ENCODE data around the gene CDC42SE2.

Gene CDC42SE2

GRCh38 chr5:131431794-131432193 lies 167.9 kb downstream of the CDC42SE2 start:
- H3K4me3 ChIP-seq (ENCODE audit: low read depth, low read length, poor library complexity, severe bottlenecking) = no peak overlapping the region
- no peak overlapping the region for H3K9ac ChIP-seq (ENCODE audit: low read length)
- no peak for TF ChIP-seq EZH2 (IDR thresholded peaks at IDR 0.05; ENCODE audit: borderline replicate concordance, low read length)
- TF ChIP-seq, protein P1, sequence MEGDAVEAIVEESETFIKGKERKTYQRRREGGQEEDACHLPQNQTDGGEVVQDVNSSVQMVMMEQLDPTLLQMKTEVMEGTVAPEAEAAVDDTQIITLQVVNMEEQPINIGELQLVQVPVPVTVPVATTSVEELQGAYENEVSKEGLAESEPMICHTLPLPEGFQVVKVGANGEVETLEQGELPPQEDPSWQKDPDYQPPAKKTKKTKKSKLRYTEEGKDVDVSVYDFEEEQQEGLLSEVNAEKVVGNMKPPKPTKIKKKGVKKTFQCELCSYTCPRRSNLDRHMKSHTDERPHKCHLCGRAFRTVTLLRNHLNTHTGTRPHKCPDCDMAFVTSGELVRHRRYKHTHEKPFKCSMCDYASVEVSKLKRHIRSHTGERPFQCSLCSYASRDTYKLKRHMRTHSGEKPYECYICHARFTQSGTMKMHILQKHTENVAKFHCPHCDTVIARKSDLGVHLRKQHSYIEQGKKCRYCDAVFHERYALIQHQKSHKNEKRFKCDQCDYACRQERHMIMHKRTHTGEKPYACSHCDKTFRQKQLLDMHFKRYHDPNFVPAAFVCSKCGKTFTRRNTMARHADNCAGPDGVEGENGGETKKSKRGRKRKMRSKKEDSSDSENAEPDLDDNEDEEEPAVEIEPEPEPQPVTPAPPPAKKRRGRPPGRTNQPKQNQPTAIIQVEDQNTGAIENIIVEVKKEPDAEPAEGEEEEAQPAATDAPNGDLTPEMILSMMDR (IDR thresholded peaks at IDR 0.05; ENCODE audit: low read length) = no peak
- H3K36me3 ChIP-seq (ENCODE audit: insufficient read depth, low read length) = peaks cover 94% of the 10 kb centered on the region
- H3K4me2 ChIP-seq (ENCODE audit: low read length) = no peak overlapping the region
- H3K9me3 ChIP-seq (ENCODE audit: low read length) = no peaks in the 10 kb centered on the region
- H3K9me2 ChIP-seq (ENCODE audit: low read depth, low read length) = no peaks in the 10 kb centered on the region
- H2AFZ ChIP-seq (ENCODE audit: low read length) = no peak overlapping the region
- H3K4me1 ChIP-seq (ENCODE audit: insufficient read depth, low read length, severe bottlenecking) = no peaks in the 10 kb centered on the region
- no peaks in the 10 kb centered on the region for H4K20me1 ChIP-seq (ENCODE audit: insufficient read depth, low read length)
- no peak overlapping the region for H3K27ac ChIP-seq (ENCODE audit: low read depth, low read length, poor library complexity, severe bottlenecking)
- H3F3A ChIP-seq (ENCODE audit: insufficient read depth, low read length) = no peaks in the 10 kb centered on the region
- H3K79me2 ChIP-seq (ENCODE audit: insufficient read depth, low read length) = no peaks in the 10 kb centered on the region
- no peaks in the 10 kb centered on the region for H3K27me3 ChIP-seq (ENCODE audit: insufficient read depth, low read length)

GRCh38 chr5:131433109-131433508 lies 169.3 kb downstream of the CDC42SE2 start:
- Histone ChIP-seq H3K4me3 (ENCODE audit: low read depth, low read length, poor library complexity, severe bottlenecking) (no peak overlapping the region), H3K36me3 (ENCODE audit: insufficient read depth, low read length) (peaks cover 94% of the 10 kb centered on the region), H2AFZ (ENCODE audit: low read length) (no peak overlapping the region), H3K9me2 (ENCODE audit: low read depth, low read length) (no peaks in the 10 kb centered on the region), H3F3A (ENCODE audit: insufficient read depth, low read length) (no peaks in the 10 kb centered on the region), H3K27ac (ENCODE audit: low read depth, low read length, poor library complexity, severe bottlenecking) (no peak overlapping the region), H3K9ac (ENCODE audit: low read length) (no peak overlapping the region), H3K9me3 (ENCODE audit: low read length) (no peaks in the 10 kb centered on the region), H3K4me1 (ENCODE audit: insufficient read depth, low read length, severe bottlenecking) (no peaks in the 10 kb centered on the region), H3K79me2 (ENCODE audit: insufficient read depth, low read length) (no peaks in the 10 kb centered on the region), H3K4me2 (ENCODE audit: low read length) (no peak overlapping the region), H4K20me1 (ENCODE audit: insufficient read depth, low read length) (no peaks in the 10 kb centered on the region), H3K27me3 (ENCODE audit: insufficient read depth, low read length) (no peaks in the 10 kb centered on the region)
- TF ChIP-seq EZH2 (IDR thresholded peaks at IDR 0.05; ENCODE audit: borderline replicate concordance, low read length) = no peak
- TF ChIP-seq, protein P1 (IDR thresholded peaks at IDR 0.05; ENCODE audit: low read length) = no peak

DNA sequence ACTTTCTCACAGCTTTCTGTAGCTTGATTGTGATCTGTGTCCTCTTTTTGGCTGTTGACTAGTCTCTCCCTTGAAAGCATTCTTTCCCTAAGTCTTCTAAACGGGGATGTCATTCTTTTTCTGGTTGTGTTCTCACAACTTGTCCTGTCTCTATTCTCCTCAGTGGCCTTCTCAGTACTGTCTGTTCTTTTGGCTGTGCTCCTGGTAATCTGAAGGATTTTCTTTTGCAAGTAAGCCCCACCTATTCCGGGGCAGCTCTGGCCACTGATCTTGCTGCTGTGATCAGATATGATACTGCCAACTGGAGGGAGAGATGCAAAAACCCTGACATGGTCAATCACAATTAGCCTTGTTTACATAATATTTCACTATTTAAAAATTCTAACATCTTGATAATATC lies 172.2 kb downstream of the CDC42SE2 start:
- no peaks in the 10 kb centered on the region for H3K79me2 ChIP-seq (ENCODE audit: insufficient read depth, low read length)
- no peak overlapping the region for H3K9ac ChIP-seq (ENCODE audit: low read length)
- no peaks in the 10 kb centered on the region for H3K9me3 ChIP-seq (ENCODE audit: low read length)
- H3K36me3 ChIP-seq (ENCODE audit: insufficient read depth, low read length) = peaks cover 93% of the 10 kb centered on the region
- no peaks in the 10 kb centered on the region for H4K20me1 ChIP-seq (ENCODE audit: insufficient read depth, low read length)
- H3K4me1 ChIP-seq (ENCODE audit: insufficient read depth, low read length, severe bottlenecking) = no peaks in the 10 kb centered on the region
- H3K4me2 ChIP-seq (ENCODE audit: low read length) = no peak overlapping the region
- H3K27me3 ChIP-seq (ENCODE audit: insufficient read depth, low read length) = no peaks in the 10 kb centered on the region
- no peaks in the 10 kb centered on the region for H3K9me2 ChIP-seq (ENCODE audit: low read depth, low read length)
- H3F3A ChIP-seq (ENCODE audit: insufficient read depth, low read length) = no peaks in the 10 kb centered on the region
- H3K27ac ChIP-seq (ENCODE audit: low read depth, low read length, poor library complexity, severe bottlenecking) = no peak overlapping the region
- no peak overlapping the region for H3K4me3 ChIP-seq (ENCODE audit: low read depth, low read length, poor library complexity, severe bottlenecking)
- H2AFZ ChIP-seq (ENCODE audit: low read length) = no peak overlapping the region
- TF ChIP-seq, protein P1 (IDR thresholded peaks at IDR 0.05; ENCODE audit: low read length) = no peak
- TF ChIP-seq EZH2 (IDR thresholded peaks at IDR 0.05; ENCODE audit: borderline replicate concordance, low read length) = no peak

All from OCI-LY1 (cell line).